HG03558 (cell line): ENCODE measurements around the gene KRT80.
"Not testable (repeated sequence)": the region's sequence is repeated elsewhere in the genome, so short reads cannot be mapped to it uniquely, and the experiment has no call there.

Source experiments
- ATAC-seq: cut with Tn5 transposase; IDR thresholded peaks from one replicate; pipeline ENCODE4 v1.9.1; 2021; ENCODE audit warnings: moderate number of reproducible peaks; ENCODE audit not compliant: unreplicated experiment; ENCODE audit errors: extremely low read depth

KRT80 gene

DNA sequence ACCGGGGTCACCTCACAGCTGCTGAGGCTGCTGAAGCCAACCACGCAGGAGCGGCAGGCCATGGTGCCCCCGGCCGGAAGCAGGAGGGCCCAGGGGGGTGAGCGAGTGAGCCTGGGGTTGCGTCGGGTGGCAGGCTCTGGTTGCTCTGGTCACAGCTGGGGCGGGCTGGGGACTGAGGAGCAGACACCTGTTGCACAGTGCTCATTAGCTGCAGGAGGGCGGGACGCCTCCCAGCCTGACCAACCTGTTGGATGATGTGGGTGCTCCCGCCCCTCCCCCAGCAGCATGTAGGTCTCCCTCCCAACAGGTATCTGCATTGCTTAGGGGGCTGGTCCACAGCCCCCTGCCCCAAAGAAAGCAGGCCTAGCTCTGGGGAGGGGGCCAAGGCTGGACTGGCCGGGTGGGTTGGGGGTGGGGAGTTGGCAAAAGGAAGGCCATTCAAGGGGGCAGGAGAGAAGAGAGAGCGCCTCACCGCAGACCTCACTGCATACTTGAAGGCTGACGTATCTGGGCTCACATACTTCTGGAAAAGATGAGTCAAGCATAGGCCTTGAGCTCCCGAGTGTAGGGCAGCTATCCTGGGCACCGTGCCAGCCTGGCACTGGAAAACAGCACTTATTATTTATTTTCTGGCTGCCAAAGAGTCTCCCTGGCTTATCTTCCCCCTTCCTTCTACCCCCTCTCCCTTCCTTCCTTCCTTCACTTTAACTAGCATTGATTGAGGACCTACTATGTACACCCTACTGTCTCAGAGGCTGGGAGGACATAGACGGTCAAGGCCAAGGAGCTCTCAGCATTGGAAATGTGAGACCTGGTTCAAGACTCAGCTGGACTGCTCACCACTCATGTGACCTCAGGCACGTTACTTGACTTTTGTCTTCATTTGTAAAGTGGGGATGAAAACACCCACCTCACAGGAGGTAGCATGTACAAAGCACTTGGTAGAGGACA is at the start of gene KRT80:
TSS of gene KRT80 (minus strand) at position 174 of the 951 bp plus-strand sequence. CDS start at position 62, 112 bp downstream.
- ATAC-seq: no peak

DNA sequence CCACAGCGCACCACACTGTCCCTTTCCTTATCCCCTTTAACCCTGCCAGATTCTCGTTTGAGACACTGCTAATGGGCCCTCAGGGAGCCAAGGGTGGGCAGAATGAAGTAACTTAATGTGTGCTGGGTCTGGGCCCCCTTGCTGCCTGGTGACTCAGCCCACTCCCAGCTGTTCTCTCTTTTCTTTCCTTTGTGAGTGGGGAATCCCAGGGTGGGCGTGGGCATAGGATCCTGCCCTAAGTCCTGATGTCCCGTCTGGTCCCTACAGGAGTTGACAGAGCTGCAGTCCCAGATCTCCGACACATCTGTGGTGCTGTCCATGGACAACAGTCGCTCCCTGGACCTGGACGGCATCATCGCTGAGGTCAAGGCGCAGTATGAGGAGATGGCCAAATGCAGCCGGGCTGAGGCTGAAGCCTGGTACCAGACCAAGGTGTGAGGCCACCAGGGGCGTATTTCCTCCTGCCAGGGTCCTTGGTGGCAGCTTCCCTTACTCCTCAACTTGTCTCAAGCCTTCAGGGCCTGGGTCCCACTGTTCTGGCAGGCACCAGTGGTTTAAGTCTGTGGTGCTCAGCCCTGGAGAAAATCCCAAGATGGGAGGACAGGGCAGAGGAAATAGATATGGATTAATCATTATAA is 49.5 kb upstream of the KRT80 start:
- ATAC-seq: no peak

DNA sequence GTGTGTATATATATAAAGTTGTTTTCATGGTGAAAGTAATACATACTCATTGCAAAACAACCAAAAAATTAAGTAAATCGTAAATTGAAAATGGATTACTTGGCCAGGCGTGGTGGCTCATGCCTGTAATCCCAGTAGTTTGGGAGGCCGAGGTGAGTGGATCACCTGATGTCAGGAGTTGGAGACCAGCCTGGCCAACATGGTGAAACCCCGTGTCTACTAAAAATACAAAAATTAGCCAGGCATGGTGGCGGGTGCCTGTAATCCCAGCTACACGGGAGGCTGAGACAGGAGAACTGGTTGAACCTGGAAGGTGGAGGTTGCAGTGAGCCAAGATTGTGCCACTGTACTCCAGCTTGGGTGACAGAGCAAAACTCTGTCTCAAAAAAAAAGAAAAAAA is 48.4 kb upstream of the KRT80 start:
- not testable (repeated sequence) for ATAC-seq

DNA sequence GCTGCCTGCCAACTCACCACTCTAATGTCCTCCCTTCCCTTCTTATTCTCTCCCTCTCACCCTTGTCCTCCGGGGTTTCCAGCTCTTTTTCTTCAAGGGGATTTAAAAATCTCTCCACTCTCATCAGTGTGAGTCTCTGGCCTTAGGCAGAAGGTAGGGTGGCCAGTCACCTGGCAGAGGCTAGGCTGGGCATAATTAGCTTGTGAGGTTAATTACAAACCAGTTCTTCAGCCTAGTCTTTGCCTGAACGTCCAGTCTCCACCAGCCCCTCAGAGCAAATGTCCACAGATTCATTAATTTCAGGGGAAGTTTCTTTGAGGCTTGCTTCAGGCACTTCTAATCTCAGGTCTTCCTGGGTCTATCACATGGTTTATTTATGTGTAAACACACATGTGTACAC is 48.0 kb upstream of the KRT80 start:
- no peak for ATAC-seq

DNA sequence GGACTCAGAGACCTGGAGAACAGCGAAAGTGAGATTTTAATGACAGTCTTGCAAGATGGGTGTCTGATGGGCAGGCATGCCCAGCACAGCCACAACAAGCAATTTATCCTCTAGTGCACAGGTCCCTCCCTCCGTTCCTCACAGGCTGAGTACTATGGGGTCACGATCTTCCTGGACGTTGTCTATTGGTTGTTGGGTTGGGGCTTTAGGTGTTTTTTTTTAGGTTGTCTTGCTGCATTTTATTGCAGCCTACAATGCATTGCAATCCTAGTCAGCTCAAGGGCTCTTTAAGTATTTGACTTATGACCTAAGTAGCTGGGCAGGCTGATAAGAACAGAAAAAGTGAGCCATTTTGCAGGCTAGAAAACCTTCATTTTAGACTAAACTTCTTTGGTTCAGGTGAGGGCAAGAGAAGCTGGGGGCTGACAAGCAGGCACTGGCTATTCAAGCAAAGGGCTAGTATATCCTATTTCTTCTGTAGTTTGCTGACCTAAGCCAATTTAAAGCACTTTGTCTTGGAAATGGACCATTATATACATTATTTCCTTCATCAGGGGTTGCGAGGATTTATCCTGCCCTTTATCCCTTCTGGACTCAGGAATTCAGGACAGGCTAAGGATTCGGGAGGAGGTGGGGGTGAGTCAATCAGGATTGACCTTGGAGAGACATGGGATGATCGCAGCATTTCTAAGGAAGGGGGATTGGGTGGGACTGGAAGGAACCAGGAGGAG is 47.3 kb upstream of the KRT80 start:
- ATAC-seq: no peak

DNA sequence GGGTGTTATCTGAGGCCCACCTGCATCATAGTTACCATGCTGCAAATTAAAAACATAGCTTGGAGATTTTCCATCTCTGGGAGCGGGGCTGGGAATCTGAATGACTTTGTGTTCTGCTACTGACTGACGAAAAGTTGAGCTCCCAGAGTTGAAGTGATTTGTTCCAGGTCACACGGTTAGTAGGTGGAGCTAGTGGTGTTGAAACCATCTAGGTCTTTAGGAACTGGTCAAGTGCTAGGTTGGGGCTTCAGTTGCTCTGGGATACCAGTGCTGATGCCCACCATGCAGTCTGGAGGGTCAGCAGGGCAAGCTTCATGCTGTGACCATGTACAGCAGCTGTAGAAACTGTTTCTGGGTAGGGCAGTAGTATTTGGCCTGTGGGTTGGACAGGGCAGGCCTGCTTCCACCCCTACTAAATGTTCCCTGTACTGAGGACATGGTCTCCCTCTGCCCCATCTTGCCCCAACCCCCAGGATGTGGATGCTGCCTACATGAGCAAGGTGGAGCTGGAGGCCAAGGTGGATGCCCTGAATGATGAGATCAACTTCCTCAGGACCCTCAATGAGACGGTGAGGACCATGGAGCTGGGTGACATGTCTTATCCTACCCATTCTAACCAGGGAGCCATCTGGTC is 46.5 kb upstream of the KRT80 start:
- ATAC-seq: no peak

DNA sequence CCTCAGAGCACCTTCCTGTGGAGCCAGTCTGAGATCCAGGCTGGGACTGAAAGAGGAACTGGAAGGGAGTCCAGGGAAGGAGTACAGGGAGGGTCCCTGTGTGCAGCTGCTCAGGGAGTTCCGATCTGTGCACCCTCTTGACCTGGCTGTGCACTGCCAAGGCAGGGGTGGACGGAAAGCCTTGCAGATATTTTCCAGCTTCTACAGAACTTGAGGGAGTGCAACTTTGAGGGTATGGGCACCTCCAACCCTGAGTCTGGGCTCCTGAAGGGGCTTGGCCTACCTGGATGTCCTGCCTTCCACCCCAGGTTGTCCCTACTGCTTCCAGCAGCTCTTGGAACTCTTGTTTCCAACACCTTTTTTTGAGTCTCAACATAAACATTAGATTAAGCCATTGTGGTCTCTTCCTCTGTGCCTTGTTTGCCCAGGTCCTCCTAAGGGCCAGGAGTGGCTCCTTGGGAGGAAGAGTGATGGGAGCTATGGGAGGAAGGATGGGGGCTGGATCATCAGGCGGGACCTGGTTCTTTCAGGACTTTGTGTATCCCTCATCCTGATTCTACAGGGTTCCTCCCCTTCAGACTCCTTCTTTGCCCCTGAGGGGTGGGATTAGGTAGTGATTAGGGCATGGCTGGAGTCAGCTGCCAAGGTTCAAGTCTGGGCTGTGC is 44.7 kb upstream of the KRT80 start:
- no peak for ATAC-seq

DNA sequence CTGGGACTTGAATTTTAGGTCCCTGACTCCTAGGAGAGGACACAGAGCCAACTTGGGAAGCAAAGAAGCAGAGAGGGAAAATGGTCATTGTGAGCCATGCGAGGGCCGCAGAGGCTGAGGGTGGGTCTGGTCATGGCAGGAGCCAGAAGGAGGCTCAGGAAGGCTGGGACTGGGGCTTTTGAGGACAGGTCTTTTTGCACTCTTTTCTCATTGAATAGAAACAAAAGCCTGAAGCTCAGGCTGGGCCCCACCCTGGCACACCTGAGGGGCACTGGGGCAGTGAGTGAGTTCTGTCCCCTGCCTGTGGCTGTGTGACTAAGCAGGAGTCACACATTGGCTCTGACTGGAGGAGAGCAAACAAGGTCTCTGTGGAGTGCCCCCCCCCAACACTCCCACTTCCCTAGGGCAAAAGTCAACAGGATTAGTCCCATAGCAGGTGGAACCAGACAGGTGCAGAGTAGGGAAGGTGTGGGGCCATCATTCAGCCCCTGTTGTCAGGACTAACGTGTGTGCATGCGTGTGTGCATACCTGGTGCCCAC is 44.1 kb upstream of the KRT80 start:
- ATAC-seq: no peak

DNA sequence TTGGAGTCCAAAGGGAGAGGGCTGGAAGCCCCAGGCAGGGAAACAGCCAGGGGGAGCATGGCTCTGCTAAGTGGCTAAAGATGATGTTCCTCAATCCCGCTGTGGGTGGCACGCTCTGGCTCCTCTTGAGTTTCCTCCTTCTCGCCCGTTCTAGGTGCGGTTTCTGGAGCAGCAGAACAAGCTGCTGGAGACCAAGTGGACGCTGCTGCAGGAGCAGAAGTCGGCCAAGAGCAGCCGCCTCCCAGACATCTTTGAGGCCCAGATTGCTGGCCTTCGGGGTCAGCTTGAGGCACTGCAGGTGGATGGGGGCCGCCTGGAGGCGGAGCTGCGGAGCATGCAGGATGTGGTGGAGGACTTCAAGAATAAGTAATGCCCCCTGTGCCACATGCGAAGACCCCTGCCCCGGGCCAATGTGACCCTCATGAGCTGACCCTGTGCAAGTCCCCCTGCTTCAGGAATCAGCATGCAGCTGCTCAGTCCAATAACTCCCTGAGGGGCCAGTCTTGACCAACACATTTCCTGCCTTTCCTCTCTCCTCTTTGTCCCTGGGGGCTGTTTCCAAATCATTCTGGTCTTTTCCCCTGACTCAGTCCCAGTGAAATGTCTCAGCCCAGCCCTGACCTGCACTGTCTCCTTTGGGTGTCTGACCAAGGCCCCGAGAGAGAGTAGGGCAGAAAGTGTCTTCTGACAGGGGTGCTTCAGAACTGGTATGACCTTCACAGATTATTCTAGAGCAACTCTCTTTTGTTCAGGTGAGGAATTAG is 43.4 kb upstream of the KRT80 start:
- ATAC-seq: no peak

DNA sequence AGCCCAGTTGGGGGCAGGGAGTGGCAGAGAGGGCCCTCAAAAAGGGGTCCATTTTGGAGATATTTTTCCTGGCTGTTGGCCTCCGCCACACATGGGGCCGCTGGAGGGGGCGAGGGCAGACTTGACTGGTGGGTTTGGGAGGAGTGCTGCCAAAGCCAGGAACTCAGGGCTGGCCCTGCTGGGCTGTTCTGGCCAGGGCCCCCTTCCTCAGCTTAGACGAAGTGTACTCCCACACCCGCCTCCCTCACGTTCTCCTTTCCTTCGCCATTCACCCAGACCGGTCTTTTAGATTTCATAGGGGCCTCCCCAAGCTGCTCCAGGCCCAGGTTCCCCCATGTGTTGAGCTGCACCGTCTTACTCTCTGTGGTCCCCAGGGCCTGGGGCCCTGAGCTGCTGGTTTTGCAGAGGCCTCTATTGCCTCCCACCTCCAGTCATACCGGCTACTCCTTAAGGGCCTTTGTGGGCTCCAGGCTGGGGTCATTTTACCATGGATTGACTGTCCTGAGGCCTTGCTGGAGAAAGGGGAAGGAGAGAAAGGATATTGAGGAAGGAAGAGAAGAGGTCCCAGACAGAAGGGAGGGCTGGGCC is 42.5 kb upstream of the KRT80 start:
- no peak for ATAC-seq

DNA sequence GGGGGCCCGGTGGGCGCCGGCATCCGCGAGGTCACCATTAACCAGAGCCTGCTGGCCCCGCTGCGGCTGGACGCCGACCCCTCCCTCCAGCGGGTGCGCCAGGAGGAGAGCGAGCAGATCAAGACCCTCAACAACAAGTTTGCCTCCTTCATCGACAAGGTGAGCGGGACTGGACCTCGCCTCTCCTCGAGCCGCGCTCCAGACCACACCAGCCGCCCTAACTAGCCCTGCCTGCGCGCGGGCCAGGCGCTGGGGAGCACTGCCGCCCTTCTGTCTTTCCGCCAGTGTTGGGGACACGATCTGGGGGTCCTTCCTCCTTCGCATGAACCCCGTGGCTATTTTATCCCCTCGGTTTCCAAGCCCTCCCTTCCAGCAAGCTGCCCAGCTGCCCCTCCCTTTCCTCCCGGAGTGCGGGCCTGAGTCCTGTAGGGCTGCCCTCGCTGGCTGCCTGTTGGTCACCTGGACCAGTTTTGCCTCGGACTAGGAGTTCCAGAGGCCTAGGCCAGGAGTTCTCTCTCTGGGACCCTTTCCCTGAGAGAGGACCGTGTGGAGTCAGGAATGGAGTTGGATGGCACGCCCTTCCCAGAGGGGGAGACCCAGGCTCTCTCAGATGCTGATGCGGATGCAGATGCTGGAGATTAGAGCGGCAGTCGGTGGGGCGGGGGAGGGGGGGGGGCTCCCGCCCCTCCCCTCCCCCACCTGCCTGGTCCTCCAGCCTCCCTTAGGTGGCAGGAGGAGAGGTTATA is 41.8 kb upstream of the KRT80 start:
- no peak for ATAC-seq

DNA sequence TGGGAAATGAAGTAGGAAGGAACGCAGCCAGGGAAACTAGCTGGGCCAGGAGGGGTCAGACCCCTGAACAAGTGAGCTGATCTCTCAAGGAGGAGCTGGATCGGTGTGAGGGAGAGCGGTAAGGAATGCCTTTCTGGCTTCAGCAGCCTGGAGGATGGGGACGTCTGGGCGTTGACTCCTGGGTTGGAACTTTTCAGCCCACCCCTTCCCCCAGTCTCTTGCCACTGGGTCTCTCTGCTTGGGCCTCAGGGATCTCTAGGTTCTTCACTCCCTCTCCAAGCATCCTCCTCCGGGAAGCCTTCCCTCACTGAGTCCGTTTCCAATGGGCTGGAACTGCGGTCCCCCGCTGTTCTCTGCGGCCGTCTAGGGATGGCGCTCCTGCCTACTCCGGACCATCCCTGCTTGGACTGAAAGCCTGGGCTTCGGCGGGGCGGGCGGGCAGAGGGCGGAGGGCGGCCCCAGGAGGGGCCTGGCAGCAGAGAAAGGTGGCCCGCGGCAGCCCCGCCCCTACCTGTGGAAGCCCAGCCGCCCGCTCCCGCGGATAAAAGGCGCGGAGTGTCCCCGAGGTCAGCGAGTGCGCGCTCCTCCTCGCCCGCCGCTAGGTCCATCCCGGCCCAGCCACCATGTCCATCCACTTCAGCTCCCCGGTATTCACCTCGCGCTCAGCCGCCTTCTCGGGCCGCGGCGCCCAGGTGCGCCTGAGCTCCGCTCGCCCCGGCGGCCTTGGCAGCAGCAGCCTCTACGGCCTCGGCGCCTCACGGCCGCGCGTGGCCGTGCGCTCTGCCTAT is 41.1 kb upstream of the KRT80 start, which contains the start of gene KRT7:
TSS of gene KRT7 (plus strand) at position 570 of the 788 bp plus-strand sequence. CDS start at position 624, 54 bp downstream.
- ATAC-seq: no peak

DNA sequence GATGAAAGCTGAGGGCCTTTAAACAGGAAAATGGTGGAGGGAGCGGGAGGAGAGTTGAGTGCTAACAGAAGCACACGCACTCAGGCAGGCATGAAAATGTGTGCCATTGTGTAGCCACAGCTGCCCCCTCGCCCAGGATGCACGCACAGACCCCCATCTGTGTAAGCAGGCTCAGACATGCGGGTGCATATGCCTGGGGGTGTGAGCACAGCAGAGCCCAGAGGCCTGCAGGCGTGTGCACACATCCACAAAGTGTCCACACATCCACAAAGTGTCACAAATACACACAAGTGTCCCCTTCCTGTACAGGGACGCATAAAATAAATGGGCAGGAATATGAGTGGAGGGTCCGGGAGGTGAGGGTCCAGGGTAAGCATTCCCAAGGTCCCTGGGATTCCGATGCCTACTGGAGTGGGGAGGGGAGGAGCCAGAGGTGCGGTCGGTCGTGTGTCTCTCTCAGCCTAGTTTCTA is 40.4 kb upstream of the KRT80 start:
- ATAC-seq: no peak

DNA sequence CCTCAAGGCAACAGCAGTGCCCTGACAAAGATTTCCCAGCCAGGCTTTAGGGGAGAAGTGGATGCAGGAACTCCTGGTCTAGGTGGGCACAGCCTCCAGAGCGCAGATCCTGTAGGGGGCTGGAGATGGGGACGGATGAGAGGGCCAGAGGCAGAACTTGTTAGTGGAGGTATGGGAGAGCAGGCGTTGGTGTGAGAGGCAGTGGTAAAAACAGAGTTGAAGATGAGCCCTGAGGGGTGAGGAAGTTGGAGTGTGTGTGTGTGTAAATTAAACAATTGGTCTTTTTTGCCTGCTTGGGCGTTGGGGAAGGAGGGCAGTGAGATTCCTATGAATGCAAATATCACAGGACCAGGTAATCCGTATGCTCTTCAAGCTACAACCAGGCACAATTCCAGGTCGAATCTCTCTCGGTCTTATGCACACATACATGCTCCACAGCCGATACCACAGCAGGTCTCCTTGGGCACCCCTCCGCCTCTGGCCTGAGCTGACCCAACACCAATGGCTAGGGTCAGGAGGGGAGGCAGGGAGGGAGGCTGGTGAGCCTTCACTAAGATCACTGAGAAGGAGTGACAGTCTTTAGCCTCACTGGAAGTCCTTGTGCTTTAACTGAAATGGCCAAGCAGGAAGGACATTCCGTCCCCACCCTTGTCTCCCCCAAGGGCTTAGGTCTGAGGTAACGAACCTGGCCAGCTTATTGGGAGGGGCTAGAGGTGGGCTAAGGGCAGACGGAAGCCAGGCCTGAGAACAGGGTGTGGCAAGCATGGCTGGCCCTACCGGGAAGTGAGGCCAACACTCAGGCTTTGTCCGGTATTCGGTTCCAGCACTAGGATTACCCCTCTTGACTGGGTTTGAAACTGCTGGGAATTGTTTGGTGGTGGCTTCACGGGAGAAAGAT is 39.7 kb upstream of the KRT80 start:
- no peak for ATAC-seq

DNA sequence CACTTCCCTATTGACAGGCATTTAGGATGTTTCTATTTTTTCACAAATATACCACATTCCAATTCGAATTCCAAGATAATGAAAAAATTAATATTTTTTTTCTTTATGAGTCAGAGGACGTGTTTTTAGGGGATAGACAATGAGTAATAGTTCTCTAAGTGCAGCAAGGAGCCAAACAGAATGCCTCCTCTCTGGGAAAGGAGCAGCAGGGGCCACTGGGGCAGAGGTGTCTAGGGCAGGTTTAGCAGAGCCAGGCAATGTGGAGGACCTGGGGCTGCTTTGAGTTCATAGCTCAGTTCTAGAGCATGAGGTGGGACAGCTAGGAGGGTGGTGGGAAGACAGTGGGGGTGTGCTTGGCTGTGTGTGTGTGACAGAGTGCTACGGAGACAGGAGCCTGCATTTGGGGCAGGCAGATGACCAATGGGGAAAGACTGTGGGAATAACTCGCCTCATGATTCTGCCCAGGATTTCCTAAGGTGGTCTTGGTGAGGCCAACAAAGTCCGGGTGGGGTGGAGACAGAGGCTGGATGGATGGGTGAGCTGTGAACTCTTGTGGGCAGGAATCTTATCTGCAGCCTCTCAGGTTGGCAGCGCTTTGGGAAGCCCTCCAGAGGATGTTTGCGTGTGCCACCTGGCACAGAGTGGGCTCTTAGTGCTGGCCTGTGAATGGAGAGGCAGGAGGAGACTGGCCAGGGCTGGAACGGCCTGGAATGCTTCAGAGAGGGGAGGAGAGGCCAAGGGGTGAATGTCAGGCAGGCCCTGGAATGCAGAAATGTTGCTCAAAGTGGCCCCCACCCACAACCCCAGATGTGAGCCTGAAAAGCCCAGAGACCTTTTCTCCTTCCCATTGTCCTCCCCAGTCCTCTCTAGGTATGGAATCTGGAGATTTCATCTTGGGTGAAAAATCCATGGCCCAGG is 38.8 kb upstream of the KRT80 start:
- no peak for ATAC-seq
